Common myeloid progenitor, CD34-positive (primary cell): ENCODE data around the gene BCOR.
A peak's percentile ranks its signal among the peaks of the same experiment; 100 is the strongest.

Experiments used
- CTCF ChIA-PET: fragments of 350-600 bp; sonication (Branson Sonifier 250); formaldehyde crosslinking; loops from one replicate; lab custom pipeline; 2021; ENCODE audit warnings: antibody characterized with exemption; lab: Charles Lee
- POLR2A ChIA-PET: fragments of 350-600 bp; sonication (Branson Sonifier 250); formaldehyde crosslinking; loops from one replicate; lab custom pipeline; 2021; ENCODE audit warnings: antibody characterized with exemption; lab: Charles Lee
- DNase-seq, 3 donors: peaks; one replicate each; pipeline versions ENCODE4 v3.0.0 to v3.0.0-alpha.2; 2013
- H3K27ac ChIP-seq, 2 experiments: 1 replicate in 1 of 2; 2 replicates in 1 of 2; pipeline ENCODE4 v1.7.0; 2013; ENCODE audit warnings: inconsistent platforms in 2 of 2, low read length in 2 of 2, mild to moderate bottlenecking in 2 of 2, low read depth in 1 of 2, moderate library complexity in 1 of 2; ENCODE audit not compliant: severe bottlenecking in 2 of 2, insufficient read depth in 1 of 2, poor library complexity in 1 of 2
- H3K27me3 ChIP-seq, 5 experiments: replicated peaks in 2 of 5; 1 replicate in 3 of 5; 2 replicates in 2 of 5; pipeline versions ENCODE4 v1.6.1 to v1.7.0; 2013; ENCODE audit warnings: low read length in 4 of 5, mild to moderate bottlenecking in 2 of 5, moderate library complexity in 2 of 5, inconsistent platforms in 1 of 5; ENCODE audit not compliant: insufficient read depth in 5 of 5, control insufficient read depth in 4 of 5
- H3K36me3 ChIP-seq, 4 experiments: 1 replicate in 2 of 4; 2 replicates in 2 of 4; pipeline versions ENCODE4 v1.6.1 to v1.7.0; 2013; ENCODE audit warnings: low read length in 3 of 4, control low read depth in 1 of 4, mild to moderate bottlenecking in 1 of 4; ENCODE audit not compliant: control insufficient read depth in 4 of 4, insufficient read depth in 4 of 4
- H3K4me1 ChIP-seq, 4 experiments: 1 replicate in 3 of 4; 2 replicates in 1 of 4; pipeline versions ENCODE4 v1.6.1 to v1.7.1; 2013; ENCODE audit warnings: low read length in 3 of 4, mild to moderate bottlenecking in 3 of 4, control low read depth in 1 of 4, inconsistent platforms in 1 of 4, moderate library complexity in 1 of 4; ENCODE audit not compliant: control insufficient read depth in 4 of 4, insufficient read depth in 4 of 4; ENCODE audit errors: control extremely low read depth in 1 of 4
- H3K4me3 ChIP-seq, 7 experiments: 1 replicate in 4 of 7; 2 replicates in 3 of 7; pipeline versions ENCODE4 v1.5.1 to v1.7.0; 2013; ENCODE audit warnings: mild to moderate bottlenecking in 7 of 7, low read length in 6 of 7, moderate library complexity in 6 of 7, inconsistent platforms in 2 of 7, low read depth in 2 of 7, control low read depth in 1 of 7; ENCODE audit not compliant: insufficient read depth in 4 of 7, control insufficient read depth in 1 of 7; ENCODE audit errors: extremely low read depth in 1 of 7
- H3K9me3 ChIP-seq, 5 experiments: 1 replicate in 4 of 5; 2 replicates in 1 of 5; pipeline versions ENCODE4 v1.6.1 to v1.7.1; 2013; ENCODE audit warnings: low read length in 4 of 5, mild to moderate bottlenecking in 2 of 5, inconsistent platforms in 1 of 5, low read depth in 1 of 5, moderate library complexity in 1 of 5; ENCODE audit not compliant: control insufficient read depth in 4 of 5, insufficient read depth in 2 of 5; ENCODE audit errors: control extremely low read depth in 1 of 5
- WGBS: methylation state at CpG from one replicate; pipeline ENCODE4 v1.1.5; 2013; ENCODE audit not compliant: insufficient coverage; 5-methylcytosine and 5-hydroxymethylcytosine counted together

Gene BCOR

GRCh38 chrX:40090050-40090804 lies 7.5 kb downstream of the BCOR start:
- CTCF ChIA-PET = no interaction called here
- H3K4me1 ChIP-seq = peaks cover 0 to 68% (median 52%) of the 10 kb centered on the region in 4 experiments
- H3K27me3 ChIP-seq = peaks cover 0 to 97% (median 0%) of the 10 kb centered on the region in 5 experiments
- H3K27ac ChIP-seq = no peak overlapping the region
- 7% methylated on average over 37 of the region's 63 CpGs for WGBS
- peaks cover 0 to 2% (median 0%) of the 10 kb centered on the region in 4 experiments for H3K36me3 ChIP-seq
- peaks cover 0 to 4% (median 0%) of the 10 kb centered on the region in 5 experiments for H3K9me3 ChIP-seq
- peak overlapping the region in 5 of 7 experiments; percentile 15 to 70 (median 55) for H3K4me3 ChIP-seq
- DNase-seq = peak in 2 of 3 donors; percentile 41 to 57
- POLR2A ChIA-PET = interaction anchor here (1.0 to 1.4 kb wide), 2 partner anchors 9 to 82 kb away, joined by 4 read pairs; no protein-coding TSS in a partner anchor

GRCh38 chrX:40088803-40089540 lies 8.8 kb downstream of the BCOR start:
- Histone ChIP-seq H3K36me3 (peaks cover 0 to 2% (median 0%) of the 10 kb centered on the region in 4 experiments), H3K27ac (no peak overlapping the region), H3K4me1 (peaks cover 0 to 66% (median 44%) of the 10 kb centered on the region in 4 experiments), H3K4me3 (no peak overlapping the region), H3K9me3 (peaks cover 0 to 3% (median 0%) of the 10 kb centered on the region in 5 experiments), H3K27me3 (peaks cover 0 to 90% (median 0%) of the 10 kb centered on the region in 5 experiments)
- CTCF ChIA-PET = no interaction called here
- 46% methylated on average over 5 of the region's 9 CpGs for WGBS
- POLR2A ChIA-PET = interaction anchor here (1.0 kb wide), 1 partner anchor 10 kb away, joined by 4 read pairs; no protein-coding TSS in a partner anchor
- no peak for DNase-seq

GRCh38 chrX:40088299-40088625 lies 9.5 kb downstream of the BCOR start:
- no peak overlapping the region for H3K27ac ChIP-seq
- H3K4me1 ChIP-seq = peaks cover 0 to 66% (median 44%) of the 10 kb centered on the region in 4 experiments
- no peak for DNase-seq
- POLR2A ChIA-PET = no interaction called here
- no peak overlapping the region for H3K4me3 ChIP-seq
- 13% methylated on average over 3 of the region's 5 CpGs for WGBS
- peaks cover 0 to 90% (median 0%) of the 10 kb centered on the region in 5 experiments for H3K27me3 ChIP-seq
- H3K9me3 ChIP-seq = peaks cover 0 to 3% (median 0%) of the 10 kb centered on the region in 5 experiments
- CTCF ChIA-PET = interaction anchor here (1.1 kb wide), 1 partner anchor 358 kb away, joined by 3 read pairs; no protein-coding TSS in a partner anchor
- H3K36me3 ChIP-seq = peaks cover 0 to 2% (median 0%) of the 10 kb centered on the region in 4 experiments

- H3K4me3 ChIP-seq = no peak overlapping the region
- peaks cover 0 to 90% (median 0%) of the 10 kb centered on the region in 5 experiments for H3K27me3 ChIP-seq
- 50% methylated on average over 7 of the region's 13 CpGs for WGBS
- POLR2A ChIA-PET = no interaction called here
- CTCF ChIA-PET = interaction anchor here (1.1 kb wide), 1 partner anchor 357 kb away, joined by 3 read pairs; no protein-coding TSS in a partner anchor
- peaks cover 0 to 3% (median 0%) of the 10 kb centered on the region in 5 experiments for H3K9me3 ChIP-seq
- peaks cover 0 to 69% (median 47%) of the 10 kb centered on the region in 4 experiments for H3K4me1 ChIP-seq
- no peak overlapping the region for H3K27ac ChIP-seq
- DNase-seq = no peak
- peaks cover 0 to 2% (median 0%) of the 10 kb centered on the region in 4 experiments for H3K36me3 ChIP-seq
Measured at GRCh38 chrX:40087425-40088298, 10.1 kb downstream of the BCOR start.

GRCh38 chrX:40086569-40087335 lies 11.0 kb downstream of the BCOR start:
- Histone ChIP-seq H3K36me3 (peaks cover 0 to 2% (median 0%) of the 10 kb centered on the region in 4 experiments), H3K27ac (no peak overlapping the region), H3K27me3 (peaks cover 0 to 89% (median 0%) of the 10 kb centered on the region in 5 experiments), H3K4me3 (no peak overlapping the region), H3K9me3 (peaks cover 0 to 3% (median 0%) of the 10 kb centered on the region in 5 experiments), H3K4me1 (peaks cover 0 to 72% (median 51%) of the 10 kb centered on the region in 4 experiments)
- 55% methylated on average over 26 of the region's 30 CpGs for WGBS
- no peak for DNase-seq
- ChIA-PET CTCF (interaction anchor here (1.0 to 1.4 kb wide), 2 partner anchors 56 to 89 kb away, joined by 3 read pairs; no protein-coding TSS in a partner anchor), POLR2A (no interaction called here)

GRCh38 chrX:40085714-40086113 lies 12.0 kb downstream of the BCOR start:
- 42% methylated on average over 1 of the region's 6 CpGs for WGBS
- H3K4me1 ChIP-seq = peaks cover 0 to 68% (median 47%) of the 10 kb centered on the region in 4 experiments
- no peak overlapping the region for H3K4me3 ChIP-seq
- H3K27ac ChIP-seq = no peak overlapping the region
- H3K27me3 ChIP-seq = peaks cover 0 to 88% (median 0%) of the 10 kb centered on the region in 5 experiments
- DNase-seq = peak in 2 of 3 donors; percentile 46 to 50
- peaks cover 0 to 5% (median 0%) of the 10 kb centered on the region in 4 experiments for H3K36me3 ChIP-seq
- ChIA-PET POLR2A (no interaction called here), CTCF (interaction anchor here (0.8 to 1.4 kb wide), 3 partner anchors 16 to 90 kb away, joined by 3 read pairs; no protein-coding TSS in a partner anchor)
- no peaks in the 10 kb centered on the region for H3K9me3 ChIP-seq
